SK-N-SH treated with all-trans-retinoic acid at 6 μM for 48 hours (cell line): ENCODE data around the gene UBE2I.

Experiments used
- ARNTL ChIP-seq: fragments of 450-650 bp; formaldehyde crosslinking; IDR thresholded peaks from 2 replicates; pipeline ENCODE4 v1.5.0; 2020; ENCODE audit warnings: low read depth, mild to moderate bottlenecking, moderate library complexity, borderline replicate concordance
- BACH2 ChIP-seq: fragments of 250-450 bp; sonication (Bioruptor Pico); IDR thresholded peaks from 2 replicates; pipeline ENCODE4 v1.9.0; 2021; ENCODE audit warnings: mild to moderate bottlenecking, borderline replicate concordance
- ESRRG ChIP-seq: fragments of 250-450 bp; sonication (Bioruptor Pico); IDR thresholded peaks from 2 replicates; pipeline ENCODE4 v1.6.1; 2021; ENCODE audit warnings: mild to moderate bottlenecking
- GLIS3 ChIP-seq: fragments of 250-450 bp; sonication (Bioruptor Pico); IDR thresholded peaks from 2 replicates; pipeline ENCODE4 v1.5.0; 2020; ENCODE audit warnings: mild to moderate bottlenecking, moderate library complexity
- OSR1 ChIP-seq: fragments of 250-450 bp; sonication (Bioruptor Pico); IDR thresholded peaks from 2 replicates; pipeline ENCODE4 v1.8.0; 2022; ENCODE audit warnings: moderate library complexity, mild to moderate bottlenecking, inconsistent platforms
- PPARA ChIP-seq: fragments of 250-450 bp; sonication (Bioruptor Pico); IDR thresholded peaks from 2 replicates; pipeline ENCODE4 v1.5.0; 2020; ENCODE audit warnings: mild to moderate bottlenecking, borderline replicate concordance
- RARB ChIP-seq: fragments of 250-450 bp; sonication (Bioruptor Pico); IDR thresholded peaks from 2 replicates; pipeline ENCODE4 v1.8.0; 2021; ENCODE audit warnings: mild to moderate bottlenecking, moderate library complexity
- ZFP3 ChIP-seq: fragments of 250-450 bp; sonication (Bioruptor Pico); IDR thresholded peaks from 2 replicates; pipeline ENCODE4 v1.5.0; 2020; ENCODE audit warnings: mild to moderate bottlenecking, moderate library complexity
- ZFP30 ChIP-seq: fragments of 450-650 bp; formaldehyde crosslinking; IDR thresholded peaks from 2 replicates; pipeline ENCODE4 v1.5.0; 2022; ENCODE audit warnings: mild to moderate bottlenecking, moderate library complexity
- ZNF565 ChIP-seq: fragments of 450-650 bp; formaldehyde crosslinking; conservative IDR thresholded peaks from 2 replicates; pipeline ENCODE4 v1.5.0; 2020; ENCODE audit warnings: low read depth, mild to moderate bottlenecking, moderate library complexity
- ZNF8 ChIP-seq: fragments of 450-650 bp; formaldehyde crosslinking; IDR thresholded peaks from 2 replicates; pipeline ENCODE4 v1.5.0; 2020; ENCODE audit warnings: mild to moderate bottlenecking, moderate library complexity
- TF ChIP-seq, protein P1 (sequence below): fragments of 250-450 bp; sonication (Bioruptor Pico); IDR thresholded peaks from 2 replicates; pipeline ENCODE4 v1.8.0; 2020; ENCODE audit warnings: mild to moderate bottlenecking, moderate library complexity, borderline replicate concordance
- TF ChIP-seq, protein P2 (sequence below): fragments of 250-450 bp; sonication (Bioruptor Pico); IDR thresholded peaks from 2 replicates; pipeline ENCODE4 v1.5.1; 2020; ENCODE audit warnings: low read depth, mild to moderate bottlenecking, moderate library complexity
- TF ChIP-seq, protein P3 (sequence below): fragments of 250-450 bp; sonication (Bioruptor Pico); IDR thresholded peaks from 2 replicates; pipeline ENCODE4 v1.8.0; 2021; ENCODE audit warnings: low read depth, mild to moderate bottlenecking, moderate library complexity, borderline replicate concordance

DNA sequence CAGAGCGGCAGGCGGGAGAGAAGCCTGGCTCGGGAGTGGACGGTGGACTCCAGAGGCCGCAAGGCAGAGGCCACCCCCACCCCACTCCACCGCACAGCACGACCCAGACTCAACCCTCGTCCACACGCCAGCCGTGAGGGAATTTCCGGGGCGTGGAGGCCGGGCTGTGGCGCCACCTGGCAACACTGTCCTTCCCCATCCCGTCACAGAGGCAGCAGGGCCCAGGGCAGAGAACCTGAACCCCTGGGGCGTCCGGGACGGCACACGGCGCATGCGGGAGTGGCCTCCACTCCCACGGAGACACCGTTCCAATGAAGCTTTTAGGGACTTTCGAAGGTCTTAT, 65.8 kb downstream of the UBE2I start:
- TF ChIP-seq, protein P1, sequence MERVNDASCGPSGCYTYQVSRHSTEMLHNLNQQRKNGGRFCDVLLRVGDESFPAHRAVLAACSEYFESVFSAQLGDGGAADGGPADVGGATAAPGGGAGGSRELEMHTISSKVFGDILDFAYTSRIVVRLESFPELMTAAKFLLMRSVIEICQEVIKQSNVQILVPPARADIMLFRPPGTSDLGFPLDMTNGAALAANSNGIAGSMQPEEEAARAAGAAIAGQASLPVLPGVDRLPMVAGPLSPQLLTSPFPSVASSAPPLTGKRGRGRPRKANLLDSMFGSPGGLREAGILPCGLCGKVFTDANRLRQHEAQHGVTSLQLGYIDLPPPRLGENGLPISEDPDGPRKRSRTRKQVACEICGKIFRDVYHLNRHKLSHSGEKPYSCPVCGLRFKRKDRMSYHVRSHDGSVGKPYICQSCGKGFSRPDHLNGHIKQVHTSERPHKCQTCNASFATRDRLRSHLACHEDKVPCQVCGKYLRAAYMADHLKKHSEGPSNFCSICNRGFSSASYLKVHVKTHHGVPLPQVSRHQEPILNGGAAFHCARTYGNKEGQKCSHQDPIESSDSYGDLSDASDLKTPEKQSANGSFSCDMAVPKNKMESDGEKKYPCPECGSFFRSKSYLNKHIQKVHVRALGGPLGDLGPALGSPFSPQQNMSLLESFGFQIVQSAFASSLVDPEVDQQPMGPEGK (CRISPR knock-in tag): no peak
- no peak for TF ChIP-seq RARB (CRISPR knock-in tag)
- no peak for TF ChIP-seq ZNF565 (CRISPR knock-in tag)
- TF ChIP-seq, protein P2, sequence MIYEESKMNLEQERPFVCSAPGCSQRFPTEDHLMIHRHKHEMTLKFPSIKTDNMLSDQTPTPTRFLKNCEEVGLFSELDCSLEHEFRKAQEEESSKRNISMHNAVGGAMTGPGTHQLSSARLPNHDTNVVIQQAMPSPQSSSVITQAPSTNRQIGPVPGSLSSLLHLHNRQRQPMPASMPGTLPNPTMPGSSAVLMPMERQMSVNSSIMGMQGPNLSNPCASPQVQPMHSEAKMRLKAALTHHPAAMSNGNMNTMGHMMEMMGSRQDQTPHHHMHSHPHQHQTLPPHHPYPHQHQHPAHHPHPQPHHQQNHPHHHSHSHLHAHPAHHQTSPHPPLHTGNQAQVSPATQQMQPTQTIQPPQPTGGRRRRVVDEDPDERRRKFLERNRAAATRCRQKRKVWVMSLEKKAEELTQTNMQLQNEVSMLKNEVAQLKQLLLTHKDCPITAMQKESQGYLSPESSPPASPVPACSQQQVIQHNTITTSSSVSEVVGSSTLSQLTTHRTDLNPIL: no peak
- TF ChIP-seq, protein P3, sequence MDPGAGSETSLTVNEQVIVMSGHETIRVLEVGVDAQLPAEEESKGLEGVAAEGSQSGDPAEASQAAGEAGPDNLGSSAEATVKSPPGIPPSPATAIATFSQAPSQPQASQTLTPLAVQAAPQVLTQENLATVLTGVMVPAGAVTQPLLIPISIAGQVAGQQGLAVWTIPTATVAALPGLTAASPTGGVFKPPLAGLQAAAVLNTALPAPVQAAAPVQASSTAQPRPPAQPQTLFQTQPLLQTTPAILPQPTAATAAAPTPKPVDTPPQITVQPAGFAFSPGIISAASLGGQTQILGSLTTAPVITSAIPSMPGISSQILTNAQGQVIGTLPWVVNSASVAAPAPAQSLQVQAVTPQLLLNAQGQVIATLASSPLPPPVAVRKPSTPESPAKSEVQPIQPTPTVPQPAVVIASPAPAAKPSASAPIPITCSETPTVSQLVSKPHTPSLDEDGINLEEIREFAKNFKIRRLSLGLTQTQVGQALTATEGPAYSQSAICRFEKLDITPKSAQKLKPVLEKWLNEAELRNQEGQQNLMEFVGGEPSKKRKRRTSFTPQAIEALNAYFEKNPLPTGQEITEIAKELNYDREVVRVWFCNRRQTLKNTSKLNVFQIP (CRISPR knock-in tag): no peak
- TF ChIP-seq BACH2 (CRISPR knock-in tag): no peak
- TF ChIP-seq ARNTL: no peak
- TF ChIP-seq ZFP3 (CRISPR knock-in tag): no peak
- no peak for TF ChIP-seq ZFP30 (CRISPR knock-in tag)
- no peak for TF ChIP-seq PPARA (CRISPR knock-in tag)
- TF ChIP-seq GLIS3 (CRISPR knock-in tag): no peak
- TF ChIP-seq ESRRG: no peak
- no peak for TF ChIP-seq OSR1
- no peak for TF ChIP-seq ZNF8 (CRISPR knock-in tag)
